ENCODE measurements around the gene CFAP20DC. TPM values are rescaled to one million over a fixed set of nuclear protein-coding genes. Genes with fewer than 3 reads are reported as not detected.

Gene CFAP20DC
- total RNA-seq, 1 experiment from 2014 or later = 2.9 TPM

DNA sequence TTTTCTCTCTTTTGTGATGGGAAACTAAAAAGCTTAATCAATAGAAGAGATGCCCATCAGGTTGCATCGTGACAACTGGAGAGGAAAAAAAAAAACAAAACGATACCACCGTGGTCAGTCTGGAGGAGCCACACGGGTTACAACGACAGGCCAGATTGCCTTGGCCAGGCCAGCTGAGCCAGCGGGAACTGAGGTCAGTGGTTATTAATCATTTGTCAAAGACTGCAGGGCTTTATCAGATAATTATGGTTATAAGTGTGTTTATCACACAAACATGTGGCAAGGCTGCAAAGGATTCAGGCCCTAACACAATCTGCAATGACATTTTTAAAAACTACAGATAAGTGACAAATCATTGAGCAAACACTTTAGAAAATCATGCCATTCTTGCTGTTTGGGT, 248.3 kb downstream of the CFAP20DC start:
- intact Hi-C loops (cut with micrococcal nuclease) = no loop called here

DNA sequence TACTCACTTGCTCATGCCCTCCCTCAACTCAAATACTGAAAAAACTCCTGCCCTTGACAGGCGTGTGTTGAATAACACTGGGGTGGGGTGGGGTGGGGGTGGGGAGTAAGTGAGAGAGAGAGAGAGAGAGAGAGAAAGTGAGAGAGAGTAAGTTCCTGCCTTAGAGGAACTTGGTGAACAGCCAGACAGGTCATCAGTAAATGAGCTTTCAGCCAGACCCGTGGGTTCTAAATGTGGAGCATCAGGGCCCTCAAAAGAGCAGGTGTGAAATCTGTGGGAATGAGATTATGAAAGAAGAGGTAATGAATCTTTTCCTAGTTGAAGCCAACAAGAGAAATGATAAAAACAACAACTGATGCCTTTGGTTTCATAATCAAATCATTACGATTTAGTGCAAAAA, 248.9 kb downstream of the CFAP20DC start:
- Histone ChIP-seq H2AFZ (ENCODE audit: low read depth, low read length, poor library complexity, severe bottlenecking) (no peak overlapping the region), H3K4me2 (ENCODE audit: low read length) (no peak overlapping the region), H3K9ac (ENCODE audit: low read length) (no peak overlapping the region), H3K36me3 (ENCODE audit: control insufficient read depth in 1 of 2, insufficient read depth in 2 of 2, low read length in 2 of 2) (no peaks in the 10 kb centered on the region), H3K79me2 (ENCODE audit: insufficient read depth, low read length) (no peaks in the 10 kb centered on the region), H3K27ac (ENCODE audit: low read depth, low read length) (no peak overlapping the region), H3K9me3 (ENCODE audit: control insufficient read depth in 1 of 2, insufficient read depth in 1 of 2, low read depth in 1 of 2, low read length in 2 of 2) (no peaks in the 10 kb centered on the region), H4K20me1 (ENCODE audit: insufficient read depth) (no peaks in the 10 kb centered on the region), H3K9me2 (ENCODE audit: insufficient read depth) (no peaks in the 10 kb centered on the region), H3K4me3 (replicated peaks in 1 of 2; ENCODE audit: low read depth in 1 of 2, low read length in 2 of 2) (no peak overlapping the region), H3K4me1 (ENCODE audit: control insufficient read depth in 1 of 2, insufficient read depth in 2 of 2, low read length in 2 of 2) (no peaks in the 10 kb centered on the region), H3K27me3 (ENCODE audit: insufficient read depth, low read length) (no peaks in the 10 kb centered on the region)
- RAD21 ChIA-PET (ENCODE audit: low non-redundant PET in 1 of 2, low total read pairs in 2 of 2, uncharacterized antibody in 2 of 2, unreplicated experiment in 2 of 2) = no interaction called here
- intact Hi-C loops (cut with micrococcal nuclease) = no loop called here
- no peak for DNase-seq (ENCODE audit: low read depth, low spot score)
- BruUV-seq (replicated peaks) = no TSS peak
- POLR2A ChIA-PET = no interaction called here
- no peak for ATAC-seq
- CTCF ChIA-PET = no interaction called here
- TF ChIP-seq EGR1 (IDR thresholded peaks at IDR 0.05; ENCODE audit: low read depth) (no peak), POLR2A (IDR thresholded peaks at IDR 0.05; ENCODE audit: borderline replicate concordance, extremely low read depth, insufficient read depth, insufficient read length) (no peak), EZH2phosphoT487 (IDR thresholded peaks at IDR 0.05; ENCODE audit: borderline replicate concordance) (no peak), CEBPB (IDR thresholded peaks at IDR 0.05; ENCODE audit: low read depth) (no peak), SP1 (IDR thresholded peaks at IDR 0.05; ENCODE audit: low read depth) (no peak)

More for the DNA sequence above, 248.3 kb downstream of the CFAP20DC start:
- Histone ChIP-seq H3K27me3 (ENCODE audit: insufficient read depth, low read length) (no peaks in the 10 kb centered on the region), H2AFZ (ENCODE audit: low read depth, low read length, poor library complexity, severe bottlenecking) (no peak overlapping the region), H3K9ac (ENCODE audit: low read length) (no peak overlapping the region), H3K4me2 (ENCODE audit: low read length) (no peak overlapping the region), H4K20me1 (ENCODE audit: insufficient read depth) (no peaks in the 10 kb centered on the region), H3K9me3 (ENCODE audit: control insufficient read depth in 1 of 2, insufficient read depth in 1 of 2, low read depth in 1 of 2, low read length in 2 of 2) (no peaks in the 10 kb centered on the region), H3K4me3 (replicated peaks in 1 of 2; ENCODE audit: low read depth in 1 of 2, low read length in 2 of 2) (no peak overlapping the region), H3K9me2 (ENCODE audit: insufficient read depth) (no peaks in the 10 kb centered on the region), H3K4me1 (ENCODE audit: control insufficient read depth in 1 of 2, insufficient read depth in 2 of 2, low read length in 2 of 2) (no peaks in the 10 kb centered on the region), H3K36me3 (ENCODE audit: control insufficient read depth in 1 of 2, insufficient read depth in 2 of 2, low read length in 2 of 2) (no peaks in the 10 kb centered on the region), H3K79me2 (ENCODE audit: insufficient read depth, low read length) (no peaks in the 10 kb centered on the region), H3K27ac (ENCODE audit: low read depth, low read length) (no peak overlapping the region)
- ATAC-seq (no peak), DNase-seq (ENCODE audit: low read depth, low spot score) (no peak)
- CTCF ChIA-PET = no interaction called here
- TF ChIP-seq, protein P1, sequence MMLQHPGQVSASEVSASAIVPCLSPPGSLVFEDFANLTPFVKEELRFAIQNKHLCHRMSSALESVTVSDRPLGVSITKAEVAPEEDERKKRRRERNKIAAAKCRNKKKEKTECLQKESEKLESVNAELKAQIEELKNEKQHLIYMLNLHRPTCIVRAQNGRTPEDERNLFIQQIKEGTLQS (IDR thresholded peaks at IDR 0.05) = no peak
- TF ChIP-seq CBX3 (IDR thresholded peaks at IDR 0.05; ENCODE audit: low read depth) (no peak), TCF7L2 (IDR thresholded peaks at IDR 0.05; ENCODE audit: borderline replicate concordance, extremely low read depth, insufficient read depth, insufficient read length) (no peak), FOSL1 (IDR thresholded peaks at IDR 0.05; ENCODE audit: low read depth) (no peak), RAD21 (IDR thresholded peaks at IDR 0.05; ENCODE audit: low read depth) (no peak), SIN3A (IDR thresholded peaks at IDR 0.05; ENCODE audit: low read depth) (no peak)
- TF ChIP-seq, protein P2, sequence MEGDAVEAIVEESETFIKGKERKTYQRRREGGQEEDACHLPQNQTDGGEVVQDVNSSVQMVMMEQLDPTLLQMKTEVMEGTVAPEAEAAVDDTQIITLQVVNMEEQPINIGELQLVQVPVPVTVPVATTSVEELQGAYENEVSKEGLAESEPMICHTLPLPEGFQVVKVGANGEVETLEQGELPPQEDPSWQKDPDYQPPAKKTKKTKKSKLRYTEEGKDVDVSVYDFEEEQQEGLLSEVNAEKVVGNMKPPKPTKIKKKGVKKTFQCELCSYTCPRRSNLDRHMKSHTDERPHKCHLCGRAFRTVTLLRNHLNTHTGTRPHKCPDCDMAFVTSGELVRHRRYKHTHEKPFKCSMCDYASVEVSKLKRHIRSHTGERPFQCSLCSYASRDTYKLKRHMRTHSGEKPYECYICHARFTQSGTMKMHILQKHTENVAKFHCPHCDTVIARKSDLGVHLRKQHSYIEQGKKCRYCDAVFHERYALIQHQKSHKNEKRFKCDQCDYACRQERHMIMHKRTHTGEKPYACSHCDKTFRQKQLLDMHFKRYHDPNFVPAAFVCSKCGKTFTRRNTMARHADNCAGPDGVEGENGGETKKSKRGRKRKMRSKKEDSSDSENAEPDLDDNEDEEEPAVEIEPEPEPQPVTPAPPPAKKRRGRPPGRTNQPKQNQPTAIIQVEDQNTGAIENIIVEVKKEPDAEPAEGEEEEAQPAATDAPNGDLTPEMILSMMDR (IDR thresholded peaks at IDR 0.05 in 2 of 3, conservative IDR thresholded peaks at IDR 0.05 in 1 of 3; ENCODE audit: borderline replicate concordance in 1 of 3, insufficient read depth in 1 of 3, low read depth in 2 of 3, low read length in 2 of 3) = no peak
- BruUV-seq (replicated peaks) = no TSS peak
- RAD21 ChIA-PET (ENCODE audit: low non-redundant PET in 1 of 2, low total read pairs in 2 of 2, uncharacterized antibody in 2 of 2, unreplicated experiment in 2 of 2) = no interaction called here
- POLR2A ChIA-PET = no interaction called here

Measured in HCT116 (cell line).